SK-N-MC (cell line): Measurements from ENCODE around the gene HIC1.
A peak's percentile ranks its signal among the peaks of the same experiment; 100 is the strongest.

ENCODE experiments used
- DNase-seq: peaks from one replicate; pipeline ENCODE4 v3.0.0-alpha.2; 2011; ENCODE audit warnings: low read depth, low spot score
- H3K27ac ChIP-seq: fragments of 200-600 bp; sonication (generic); 2 replicates; pipeline ENCODE4 v1.5.1; 2016; ENCODE audit warnings: mixed run types
- H3K36me3 ChIP-seq: fragments of 200-600 bp; sonication (generic); 2 replicates; pipeline ENCODE4 v1.6.1; 2017; ENCODE audit warnings: antibody characterized with exemption, low read length, mixed read lengths; ENCODE audit not compliant: insufficient read depth
- H3K4me3 ChIP-seq: fragments of 200-600 bp; sonication (generic); 2 replicates; pipeline ENCODE4 v1.5.1; 2016
- H3K9ac ChIP-seq: fragments of 200-600 bp; sonication (generic); 2 replicates; pipeline ENCODE4 v1.8.0; 2017; ENCODE audit warnings: mixed run types, mixed read lengths; ENCODE audit not compliant: insufficient read length
- H3K9me3 ChIP-seq: fragments of 200-600 bp; sonication (generic); 2 replicates; pipeline ENCODE4 v1.6.1; 2017; ENCODE audit warnings: low read depth, mild to moderate bottlenecking, antibody characterized with exemption, low read length, moderate library complexity, mixed read lengths
- EZH2 ChIP-seq: fragments of 200-600 bp; sonication (generic); IDR thresholded peaks from one replicate; pipeline ENCODE4 v1.6.1; 2017; ENCODE audit warnings: antibody characterized with exemption
- FOXP2 ChIP-seq: optimal IDR thresholded peaks from 2 replicates; pipeline ENCODE3; 2011; ENCODE audit warnings: mild to moderate bottlenecking, moderate library complexity; ENCODE audit not compliant: insufficient read depth; ENCODE audit errors: extremely low read length, control extremely low read depth
- POLR2AphosphoS5 ChIP-seq: IDR thresholded peaks from 2 replicates; pipeline ENCODE4 v1.6.1; 2012; ENCODE audit warnings: mild to moderate bottlenecking, low read depth, low read length, borderline replicate concordance

HIC1 gene

DNA sequence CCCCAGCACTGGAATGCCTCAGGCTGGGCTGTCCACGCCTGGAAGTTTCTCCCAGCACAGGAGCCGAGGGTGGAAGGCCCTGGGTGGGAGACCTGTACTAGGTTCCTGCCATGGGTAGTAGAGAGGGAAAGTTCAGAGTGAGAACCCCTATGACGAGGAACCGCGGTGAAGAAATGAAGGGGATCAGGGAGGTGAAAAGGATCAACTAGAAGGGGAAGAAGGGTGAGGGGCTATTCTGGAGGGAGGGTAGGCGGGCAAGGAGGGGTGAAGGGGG, 5.4 kb downstream of the HIC1 start:
- no peaks in the 10 kb centered on the region; the same call in 1 of the 2 replicates for H3K36me3 ChIP-seq
- H3K4me3 ChIP-seq: no peak overlapping the region
- no peak overlapping the region for H3K27ac ChIP-seq
- TF ChIP-seq EZH2: no peak
- no peak for TF ChIP-seq FOXP2
- H3K9ac ChIP-seq: no peak overlapping the region
- no peaks in the 10 kb centered on the region for H3K9me3 ChIP-seq
- DNase-seq: no peak

- DNase-seq: no peak
- H3K9ac ChIP-seq: no peak overlapping the region
- no peak for TF ChIP-seq POLR2AphosphoS5
- TF ChIP-seq EZH2: no peak
- no peak for TF ChIP-seq FOXP2
- no peak overlapping the region for H3K27ac ChIP-seq
- no peaks in the 10 kb centered on the region; the same call in 1 of the 2 replicates for H3K36me3 ChIP-seq
- H3K4me3 ChIP-seq: no peak overlapping the region
- H3K9me3 ChIP-seq: no peaks in the 10 kb centered on the region
These were observed 6.0 kb downstream of the HIC1 start for GRCh38 chr17:2060681-2061440.

DNA sequence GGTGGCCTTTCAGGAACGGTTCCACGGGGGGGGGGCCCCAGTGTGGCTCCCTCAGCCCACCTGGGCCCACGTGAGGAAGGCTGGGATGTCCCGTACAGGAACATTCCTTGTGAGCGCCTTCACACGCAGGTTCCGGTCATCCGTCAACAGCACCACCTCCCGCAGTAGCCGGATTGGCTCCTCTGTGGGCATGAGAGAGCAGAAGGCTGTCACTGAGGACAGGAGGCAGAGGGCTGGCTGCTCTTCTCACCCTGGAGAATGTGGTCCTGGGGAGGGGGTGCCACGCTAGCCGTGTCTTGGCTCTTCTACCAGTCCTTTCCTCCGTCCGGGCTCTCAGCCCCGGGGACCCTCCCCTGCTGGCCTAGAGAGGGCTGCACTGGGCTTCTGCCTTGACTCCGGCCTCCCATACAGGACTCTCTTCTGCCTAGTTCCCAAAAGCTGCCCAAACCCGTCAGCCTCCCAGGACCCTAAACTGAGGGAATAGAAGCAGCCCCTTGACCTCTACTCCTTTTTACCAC, 6.6 kb downstream of the HIC1 start:
- TF ChIP-seq POLR2AphosphoS5: no peak
- no peak for DNase-seq
- no peak overlapping the region for H3K9ac ChIP-seq
- H3K9me3 ChIP-seq: no peaks in the 10 kb centered on the region
- H3K27ac ChIP-seq: no peak overlapping the region
- H3K4me3 ChIP-seq: no peak overlapping the region
- no peaks in the 10 kb centered on the region; the same call in 1 of the 2 replicates for H3K36me3 ChIP-seq

- DNase-seq: no peak
- H3K9ac ChIP-seq: no peak overlapping the region
- H3K9me3 ChIP-seq: no peaks in the 10 kb centered on the region
- TF ChIP-seq POLR2AphosphoS5 (no peak), FOXP2 (no peak), EZH2 (no peak)
- H3K4me3 ChIP-seq: no peak overlapping the region
- H3K27ac ChIP-seq: no peak overlapping the region
- no peaks in the 10 kb centered on the region; the same call in 1 of the 2 replicates for H3K36me3 ChIP-seq
These were observed 7.8 kb downstream of the HIC1 start for GRCh38 chr17:2062571-2063183.

DNA sequence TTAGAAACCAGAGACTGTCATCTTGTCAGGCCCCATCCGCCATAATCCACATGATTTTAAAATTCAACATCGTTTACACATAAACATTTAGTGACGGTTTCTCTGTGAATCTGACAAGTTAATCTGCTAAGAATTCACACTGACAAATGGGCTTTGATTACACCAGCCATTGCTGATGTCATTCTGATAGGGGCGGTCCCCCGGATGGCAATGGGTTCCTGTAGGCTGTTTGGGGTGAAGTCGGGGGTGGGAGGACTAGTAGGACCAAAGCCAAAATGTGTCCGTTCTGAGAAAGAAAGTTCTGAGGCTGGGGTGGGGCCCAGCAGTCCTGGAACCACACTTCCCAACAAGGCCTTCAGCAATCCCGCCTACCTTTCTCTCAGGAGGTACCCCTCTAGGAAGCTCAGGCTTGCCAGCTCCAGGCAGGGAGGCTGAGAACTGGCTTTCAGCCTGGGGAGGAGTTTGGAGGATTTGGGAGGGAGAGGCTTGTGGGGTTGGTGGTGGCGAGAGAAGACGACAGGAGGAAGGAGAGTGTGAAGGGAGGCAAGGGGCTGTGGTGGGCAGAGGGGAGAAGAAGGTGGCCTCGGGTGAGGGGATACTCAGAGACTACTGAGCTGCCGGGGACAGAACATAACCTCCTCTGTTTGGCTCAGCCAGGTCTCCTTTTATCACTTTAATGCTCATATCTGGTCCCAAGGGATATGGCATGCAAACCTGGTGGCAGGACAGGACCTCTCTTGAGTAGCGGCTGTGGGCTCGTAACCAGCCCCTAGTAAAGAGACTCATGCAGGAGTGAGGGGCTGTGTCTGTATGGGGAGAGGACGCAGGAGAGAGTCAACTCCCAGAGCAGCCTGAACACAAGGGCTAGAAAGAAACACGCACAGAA, 8.6 kb downstream of the HIC1 start:
- no peak overlapping the region for H3K4me3 ChIP-seq
- H3K9me3 ChIP-seq: no peaks in the 10 kb centered on the region
- H3K27ac ChIP-seq: no peak overlapping the region
- no peak for TF ChIP-seq FOXP2
- no peak for TF ChIP-seq POLR2AphosphoS5
- TF ChIP-seq EZH2: no peak
- H3K9ac ChIP-seq: no peak overlapping the region
- no peaks in the 10 kb centered on the region; the same call in 1 of the 2 replicates for H3K36me3 ChIP-seq
- no peak for DNase-seq

- no peak overlapping the region for H3K4me3 ChIP-seq
- no peak for DNase-seq
- H3K36me3 ChIP-seq: no peaks in the 10 kb centered on the region; the same call in 1 of the 2 replicates
- 0 out of 2 replicates have a peak overlapping the region, but pooled peaks have one; percentile 13 for H3K27ac ChIP-seq
- TF ChIP-seq EZH2 (no peak), FOXP2 (no peak), POLR2AphosphoS5 (no peak)
- H3K9ac ChIP-seq: no peak overlapping the region
- H3K9me3 ChIP-seq: no peaks in the 10 kb centered on the region
These were observed 9.2 kb downstream of the HIC1 start for GRCh38 chr17:2064147-2064489.

DNA sequence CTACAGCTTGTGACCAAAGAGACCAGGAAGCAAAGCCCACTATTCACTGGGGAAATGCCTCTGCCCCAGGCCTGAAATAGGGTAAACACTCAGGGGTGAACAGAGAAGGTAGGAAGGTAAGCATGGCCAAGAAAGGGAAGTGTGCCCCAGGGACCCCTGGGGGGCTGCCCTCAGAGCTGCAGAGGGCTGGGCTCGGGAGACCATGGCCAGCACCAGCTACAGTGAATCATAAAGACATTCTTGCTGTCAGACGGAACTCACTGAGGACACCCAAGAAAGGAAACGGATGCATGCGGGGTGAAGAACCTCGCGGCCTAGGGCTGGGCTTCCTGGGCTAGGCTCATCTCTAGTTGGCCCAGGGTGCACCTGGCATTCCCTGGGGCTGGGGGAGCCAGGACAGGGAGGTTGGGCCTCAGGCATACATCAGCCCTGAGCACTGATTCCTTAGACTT, 9.6 kb downstream of the HIC1 start:
- 0 out of 2 replicates have a peak overlapping the region, but pooled peaks have one; percentile 13 for H3K27ac ChIP-seq
- H3K4me3 ChIP-seq: no peak overlapping the region
- DNase-seq: no peak
- H3K9ac ChIP-seq: no peak overlapping the region
- H3K9me3 ChIP-seq: no peaks in the 10 kb centered on the region
- no peak for TF ChIP-seq EZH2
- no peak for TF ChIP-seq FOXP2
- no peak for TF ChIP-seq POLR2AphosphoS5
- no peaks in the 10 kb centered on the region; the same call in 1 of the 2 replicates for H3K36me3 ChIP-seq
